H9 (cell line): ENCODE results near the gene SLC38A3. TPM values are rescaled to one million over a fixed set of nuclear protein-coding genes. Genes with fewer than 3 reads are reported as not detected.

Source experiments
- DNase-seq: peaks from one replicate; pipeline ENCODE4 v3.0.0-alpha.2; 2017
- H2AFZ ChIP-seq: one replicate; pipeline ENCODE4 v1.6.1; 2013; ENCODE audit warnings: mild to moderate bottlenecking, low read length, control low read depth, moderate library complexity
- H2AK5ac ChIP-seq: 2 replicates; pipeline ENCODE4 v1.6.1; 2013; ENCODE audit warnings: low read length, control low read depth, mixed read lengths; ENCODE audit not compliant: insufficient read length
- H2BK120ac ChIP-seq: one replicate; pipeline ENCODE4 v1.6.1; 2013; ENCODE audit warnings: low read depth, mild to moderate bottlenecking, low read length, control low read depth, inconsistent platforms; ENCODE audit not compliant: poor library complexity, severe bottlenecking
- H2BK12ac ChIP-seq: 2 replicates; pipeline ENCODE4 v1.6.1; 2013; ENCODE audit warnings: low read length, control low read depth, mixed read lengths, low read depth; ENCODE audit not compliant: insufficient read length
- H2BK15ac ChIP-seq: 2 replicates; pipeline ENCODE4 v1.6.1; 2013; ENCODE audit warnings: low read depth, low read length, control low read depth
- H2BK20ac ChIP-seq: one replicate; pipeline ENCODE4 v1.6.1; 2013; ENCODE audit warnings: low read depth, mild to moderate bottlenecking, low read length, control low read depth, inconsistent platforms; ENCODE audit not compliant: poor library complexity, severe bottlenecking
- H2BK5ac ChIP-seq: 2 replicates; pipeline ENCODE4 v1.6.1; 2013; ENCODE audit warnings: low read length, control low read depth, mixed read lengths; ENCODE audit not compliant: insufficient read length
- H3K14ac ChIP-seq: 2 replicates; pipeline ENCODE4 v1.6.1; 2013; ENCODE audit warnings: low read length, control low read depth; ENCODE audit not compliant: insufficient read depth
- H3K18ac ChIP-seq: 2 replicates; pipeline ENCODE4 v1.6.1; 2013; ENCODE audit warnings: low read depth, mild to moderate bottlenecking, mixed read lengths, low read length, control low read depth; ENCODE audit not compliant: insufficient read length
- H3K23ac ChIP-seq: 2 replicates; pipeline ENCODE4 v1.6.1; 2013; ENCODE audit warnings: low read length, control low read depth, mixed read lengths, low read depth; ENCODE audit not compliant: insufficient read length
- H3K23me2 ChIP-seq: 2 replicates; pipeline ENCODE4 v1.6.1; 2013; ENCODE audit warnings: low read depth, mild to moderate bottlenecking, mixed read lengths, low read length, control low read depth; ENCODE audit not compliant: insufficient read length, poor library complexity, severe bottlenecking
- H3K27ac ChIP-seq: 2 replicates; pipeline ENCODE4 v1.5.1; 2013; ENCODE audit warnings: low read length, control low read depth, mixed read lengths, low read depth; ENCODE audit not compliant: insufficient read length
- H3K27me3 ChIP-seq: 2 replicates; pipeline ENCODE4 v1.6.1; 2013; ENCODE audit warnings: low read length, control low read depth, inconsistent platforms; ENCODE audit not compliant: insufficient read depth
- H3K4ac ChIP-seq: 2 replicates; pipeline ENCODE4 v1.6.1; 2013; ENCODE audit warnings: low read depth, mild to moderate bottlenecking, control low read depth, inconsistent platforms, low read length, moderate library complexity
- H3K4me1 ChIP-seq: 2 replicates; pipeline ENCODE4 v1.6.1; 2013; ENCODE audit warnings: low read length, control low read depth, inconsistent platforms; ENCODE audit not compliant: insufficient read depth
- H3K4me2 ChIP-seq: 2 replicates; pipeline ENCODE4 v1.6.1; 2013; ENCODE audit warnings: low read length, control low read depth, mixed read lengths; ENCODE audit not compliant: insufficient read length, insufficient read depth
- H3K56ac ChIP-seq: 2 replicates; pipeline ENCODE4 v1.6.1; 2013; ENCODE audit warnings: low read depth, mild to moderate bottlenecking, mixed read lengths, low read length, control low read depth; ENCODE audit not compliant: insufficient read length
- H3K79me1 ChIP-seq: 2 replicates; pipeline ENCODE4 v1.6.1; 2013; ENCODE audit warnings: low read depth, mild to moderate bottlenecking, moderate library complexity, low read length, control low read depth, inconsistent platforms; ENCODE audit not compliant: insufficient read depth, poor library complexity, severe bottlenecking
- H3K79me2 ChIP-seq: 2 replicates; pipeline ENCODE4 v1.6.1; 2013; ENCODE audit warnings: low read length, control low read depth, inconsistent platforms; ENCODE audit not compliant: insufficient read depth
- H3K9ac ChIP-seq: 2 replicates; pipeline ENCODE4 v1.6.1; 2013; ENCODE audit warnings: low read length, control low read depth, mixed read lengths; ENCODE audit not compliant: insufficient read length; ENCODE audit errors: extremely low read depth
- H3K9me3 ChIP-seq: one replicate; pipeline ENCODE4 v1.6.1; 2013; ENCODE audit warnings: low read depth, low read length, inconsistent platforms; ENCODE audit not compliant: control insufficient read depth
- H3T11ph ChIP-seq: one replicate; pipeline ENCODE4 v1.6.1; 2013; ENCODE audit warnings: mild to moderate bottlenecking, low read length, control low read depth, inconsistent platforms
- H4K20me1 ChIP-seq: one replicate; pipeline ENCODE4 v1.6.1; 2013; ENCODE audit not compliant: control insufficient read depth, insufficient read length, insufficient read depth
- H4K5ac ChIP-seq: 2 replicates; pipeline ENCODE4 v1.6.1; 2013; ENCODE audit warnings: low read depth, mild to moderate bottlenecking, mixed read lengths, low read length, control low read depth; ENCODE audit not compliant: insufficient read length
- H4K8ac ChIP-seq: replicated peaks from 2 replicates; pipeline ENCODE4 v1.6.1; 2013; ENCODE audit warnings: low read length, control low read depth, mixed read lengths, low read depth; ENCODE audit not compliant: insufficient read length
- H4K91ac ChIP-seq: 2 replicates; pipeline ENCODE4 v1.6.1; 2013; ENCODE audit warnings: low read depth, mild to moderate bottlenecking, moderate library complexity, mixed read lengths, low read length, control low read depth; ENCODE audit not compliant: insufficient read length
- H3K27ac Mint-ChIP-seq, 3 experiments: 2 replicates in 2 of 3; 3 replicates in 1 of 3; pipeline ENCODE4 v1.8.0; 2020 to 2021; ENCODE audit warnings: mixed read lengths in 3 of 3, mild to moderate bottlenecking in 1 of 3, moderate library complexity in 1 of 3
- H3K27me3 Mint-ChIP-seq: 2 replicates; pipeline ENCODE4 v1.8.0; 2021; ENCODE audit warnings: low read depth, mild to moderate bottlenecking, moderate library complexity, mixed read lengths
- H3K36me3 Mint-ChIP-seq, 3 experiments: 2 replicates in 2 of 3; 3 replicates in 1 of 3; pipeline ENCODE4 v1.8.0; 2020 to 2021; ENCODE audit warnings: low read depth in 3 of 3, mixed read lengths in 3 of 3; ENCODE audit not compliant: insufficient read depth in 1 of 3
- H3K4me1 Mint-ChIP-seq, 2 experiments: 2 replicates each; pipeline ENCODE4 v1.8.0; 2020; ENCODE audit warnings: mixed read lengths in 2 of 2
- H3K4me3 Mint-ChIP-seq, 2 experiments: 2 replicates in 1 of 2; 3 replicates in 1 of 2; pipeline ENCODE4 v1.8.0; 2020 to 2021; ENCODE audit warnings: mild to moderate bottlenecking in 2 of 2, mixed read lengths in 2 of 2, moderate library complexity in 1 of 2
- H3K9me3 Mint-ChIP-seq, 2 experiments: 2 replicates in 1 of 2; 3 replicates in 1 of 2; pipeline ENCODE4 v1.8.0; 2020; ENCODE audit warnings: mild to moderate bottlenecking in 2 of 2, mixed read lengths in 2 of 2, moderate library complexity in 1 of 2
- WGBS: extraction: QIAGEN DNeasy Blood & Tissue Kit; methylation state at CpG from one replicate; pipeline ENCODE4 v1.1.7; 2013; ENCODE audit warnings: missing lambda C conversion rate, low lambda C conversion rate, mixed read lengths; ENCODE audit not compliant: insufficient read length; ENCODE audit errors: extremely low coverage; 5-methylcytosine and 5-hydroxymethylcytosine counted together
- total RNA-seq: library from RNA; stranded (reverse); gene quantifications from 2 replicates; pipeline ENCODE4 v1.2.1, GENCODE V29; 2021
- TF ChIP-seq, protein P1 (sequence below): fragments of 200-600 bp; sonication (generic); conservative IDR thresholded peaks from 3 replicates; pipeline ENCODE4 v1.8.0; 2021; ENCODE audit warnings: antibody characterized with exemption, mild to moderate bottlenecking

Gene SLC38A3
- total RNA-seq, 1 experiment from 2014 or later: 1.4 TPM

- no peaks in the 10 kb centered on the region for H3K79me1 ChIP-seq
- no peak overlapping the region for H3K56ac ChIP-seq
- H4K91ac ChIP-seq: no peak overlapping the region
- H3K4me3 Mint-ChIP-seq: peak overlapping the region; percentile 73 to 92
- H3T11ph ChIP-seq: no peak overlapping the region
- no peak overlapping the region for H3K14ac ChIP-seq
- H2AK5ac ChIP-seq: no peak overlapping the region
- H3K27me3 ChIP-seq: no peaks in the 10 kb centered on the region
- H3K27me3 Mint-ChIP-seq: peaks cover 30% of the 10 kb centered on the region
- no peak overlapping the region for H2BK12ac ChIP-seq
- no peak overlapping the region for H3K4ac ChIP-seq
- no peak for DNase-seq
- no peaks in the 10 kb centered on the region for H3K79me2 ChIP-seq
- no peaks in the 10 kb centered on the region; a peak in 1 of 7 replicates for H3K36me3 Mint-ChIP-seq
- H3K4me1 Mint-ChIP-seq: peaks cover 27 to 40% of the 10 kb centered on the region in 2 experiments
- H3K4me2 ChIP-seq: peak overlapping the region; percentile 63
- peaks cover 12% of the 10 kb centered on the region for H3K23me2 ChIP-seq
- no peak overlapping the region for H2AFZ ChIP-seq
- TF ChIP-seq, protein P1, sequence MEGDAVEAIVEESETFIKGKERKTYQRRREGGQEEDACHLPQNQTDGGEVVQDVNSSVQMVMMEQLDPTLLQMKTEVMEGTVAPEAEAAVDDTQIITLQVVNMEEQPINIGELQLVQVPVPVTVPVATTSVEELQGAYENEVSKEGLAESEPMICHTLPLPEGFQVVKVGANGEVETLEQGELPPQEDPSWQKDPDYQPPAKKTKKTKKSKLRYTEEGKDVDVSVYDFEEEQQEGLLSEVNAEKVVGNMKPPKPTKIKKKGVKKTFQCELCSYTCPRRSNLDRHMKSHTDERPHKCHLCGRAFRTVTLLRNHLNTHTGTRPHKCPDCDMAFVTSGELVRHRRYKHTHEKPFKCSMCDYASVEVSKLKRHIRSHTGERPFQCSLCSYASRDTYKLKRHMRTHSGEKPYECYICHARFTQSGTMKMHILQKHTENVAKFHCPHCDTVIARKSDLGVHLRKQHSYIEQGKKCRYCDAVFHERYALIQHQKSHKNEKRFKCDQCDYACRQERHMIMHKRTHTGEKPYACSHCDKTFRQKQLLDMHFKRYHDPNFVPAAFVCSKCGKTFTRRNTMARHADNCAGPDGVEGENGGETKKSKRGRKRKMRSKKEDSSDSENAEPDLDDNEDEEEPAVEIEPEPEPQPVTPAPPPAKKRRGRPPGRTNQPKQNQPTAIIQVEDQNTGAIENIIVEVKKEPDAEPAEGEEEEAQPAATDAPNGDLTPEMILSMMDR: no peak
- H2BK20ac ChIP-seq: no peak overlapping the region
- H3K9me3 Mint-ChIP-seq: peaks cover 2 to 4% of the 10 kb centered on the region in 2 experiments; a peak in 3 of 5 replicates
- H2BK120ac ChIP-seq: no peak overlapping the region
- no peaks in the 10 kb centered on the region for H3K4me1 ChIP-seq
- peak overlapping the region in 1 of 3 experiments; percentile 83; a peak in 1 of 7 replicates for H3K27ac Mint-ChIP-seq
- H2BK15ac ChIP-seq: no peak overlapping the region
- H4K8ac ChIP-seq: no peak overlapping the region
- H2BK5ac ChIP-seq: no peak overlapping the region
- H3K9me3 ChIP-seq: no peaks in the 10 kb centered on the region
- H4K5ac ChIP-seq: no peak overlapping the region
- no peak overlapping the region for H3K23ac ChIP-seq
- H3K18ac ChIP-seq: no peak overlapping the region
- WGBS: no CpG with 5 or more reads among the region's 40 CpGs
- H3K9ac ChIP-seq: no peak overlapping the region
- H4K20me1 ChIP-seq: no peaks in the 10 kb centered on the region
- no peak overlapping the region for H3K27ac ChIP-seq
Observed at GRCh38 chr3:50226888-50227389, 21.9 kb downstream of the SLC38A3 start.
